ENCODE results near the gene NUS1. TPM values are rescaled to one million over a fixed set of nuclear protein-coding genes. Genes with fewer than 3 reads are reported as not detected.
A peak's percentile ranks its signal among the peaks of the same experiment; 100 is the strongest.

NUS1 gene
- total RNA-seq, 1 donor from 2014 or later, result 31.6 TPM

DNA sequence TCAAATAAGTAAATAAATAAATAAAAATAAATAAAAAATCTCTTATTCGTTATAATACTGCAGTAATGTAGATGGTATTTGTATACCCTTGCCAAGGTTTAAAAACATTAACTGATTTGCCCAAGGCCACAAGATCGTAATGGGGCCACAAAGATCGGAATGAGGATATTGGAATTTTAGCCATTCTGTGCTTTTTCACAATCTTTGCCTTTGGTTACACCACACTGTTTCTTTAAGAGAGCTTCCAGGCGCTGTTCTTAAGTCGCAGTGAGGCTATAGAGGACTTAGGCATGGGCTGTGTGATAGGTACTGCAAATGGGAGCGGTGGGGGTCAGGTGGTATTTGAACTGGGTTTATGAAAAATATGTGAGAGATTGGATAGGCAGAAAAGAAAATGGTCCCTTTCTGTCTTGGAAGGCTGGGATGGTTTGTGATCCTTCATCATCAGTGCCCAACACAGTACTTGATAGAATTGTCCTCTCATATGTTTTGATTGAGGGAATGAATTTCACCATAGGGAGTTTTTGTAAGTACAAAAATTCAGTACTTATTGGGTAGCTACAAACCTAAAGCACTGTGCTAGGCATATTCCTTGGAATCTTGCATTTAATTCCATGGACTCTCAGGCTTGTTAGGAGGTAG is 1.4 kb downstream of the NUS1 start:
- Mint-ChIP-seq H3K4me1 (ENCODE audit: low read depth) (peaks cover 64% of the 10 kb centered on the region), H3K27ac (ENCODE audit: unreplicated experiment) (peak overlapping the region; percentile 78)

DNA sequence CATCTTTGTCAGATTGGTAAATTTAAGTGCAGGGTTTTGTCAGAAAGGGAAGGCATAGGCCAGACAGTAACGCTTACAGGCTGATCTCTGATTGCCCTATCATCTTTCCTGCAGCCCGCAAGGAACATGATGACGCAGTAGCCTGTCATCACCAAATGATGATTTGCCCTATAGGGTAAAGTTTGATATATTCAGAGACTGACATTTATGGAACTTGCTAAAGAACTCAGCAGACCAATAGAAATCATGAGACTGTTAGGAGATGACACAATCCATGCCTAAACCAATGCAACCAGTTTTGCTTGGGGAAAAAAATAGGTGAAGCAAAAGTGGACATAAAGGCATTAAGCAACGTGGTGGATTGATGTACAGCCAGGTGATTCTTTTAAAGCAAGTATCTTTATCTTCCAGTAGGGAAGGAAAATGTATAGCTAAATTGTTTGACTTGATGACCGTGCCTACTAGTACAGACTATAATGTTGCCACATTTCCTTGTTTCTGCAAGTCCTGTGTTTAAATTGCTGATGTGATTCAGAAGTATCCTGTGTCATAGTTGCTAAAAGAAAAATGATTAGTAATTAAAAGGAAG is 2.4 kb downstream of the NUS1 start:
- DNase-seq (ENCODE audit: low spot score), result no peak
- Mint-ChIP-seq H3K9me3 (ENCODE audit: low read depth) (peaks cover 2% of the 10 kb centered on the region), H3K4me1 (ENCODE audit: low read depth) (peaks cover 71% of the 10 kb centered on the region), H3K4me3 (ENCODE audit: unreplicated experiment) (peak overlapping the region; percentile 85), H3K27me3 (ENCODE audit: low read depth) (no peaks in the 10 kb centered on the region), H3K27ac (ENCODE audit: unreplicated experiment) (peak overlapping the region; percentile 42), H3K36me3 (ENCODE audit: low read depth) (peaks cover 2% of the 10 kb centered on the region)
- no peak for TF ChIP-seq CTCF (IDR thresholded peaks at IDR 0.05)

More for the DNA sequence above, 1.4 kb downstream of the NUS1 start:
- TF ChIP-seq CTCF (IDR thresholded peaks at IDR 0.05), result no peak
- DNase-seq (ENCODE audit: low spot score), result no peak
- Mint-ChIP-seq H3K27me3 (ENCODE audit: low read depth) (no peaks in the 10 kb centered on the region), H3K4me3 (ENCODE audit: unreplicated experiment) (peak overlapping the region; percentile 85), H3K36me3 (ENCODE audit: low read depth) (peaks cover 2% of the 10 kb centered on the region), H3K9me3 (ENCODE audit: low read depth) (peaks cover 2% of the 10 kb centered on the region)

- H3K4me1 Mint-ChIP-seq (ENCODE audit: low read depth), result peaks cover 70% of the 10 kb centered on the region
- no peak overlapping the region for H3K27ac Mint-ChIP-seq (ENCODE audit: unreplicated experiment)
- peaks cover 2% of the 10 kb centered on the region for H3K9me3 Mint-ChIP-seq (ENCODE audit: low read depth)
- no peaks in the 10 kb centered on the region for H3K27me3 Mint-ChIP-seq (ENCODE audit: low read depth)
- no peak overlapping the region for H3K4me3 Mint-ChIP-seq (ENCODE audit: unreplicated experiment)
- H3K36me3 Mint-ChIP-seq (ENCODE audit: low read depth), result peaks cover 2% of the 10 kb centered on the region
- DNase-seq (ENCODE audit: low spot score), result no peak
- TF ChIP-seq CTCF (IDR thresholded peaks at IDR 0.05), result no peak
Measured at GRCh38 chr6:117681162-117681741, 6.0 kb downstream of the NUS1 start.

GRCh38 chr6:117684749-117685148 is 9.5 kb downstream of the NUS1 start:
- no peak overlapping the region for H3K27ac Mint-ChIP-seq (ENCODE audit: unreplicated experiment)
- no peaks in the 10 kb centered on the region for H3K36me3 Mint-ChIP-seq (ENCODE audit: low read depth)
- no peak for TF ChIP-seq CTCF (IDR thresholded peaks at IDR 0.05)
- no peak for DNase-seq (ENCODE audit: low spot score)
- no peaks in the 10 kb centered on the region for H3K27me3 Mint-ChIP-seq (ENCODE audit: low read depth)
- no peak overlapping the region for H3K4me3 Mint-ChIP-seq (ENCODE audit: unreplicated experiment)
- H3K9me3 Mint-ChIP-seq (ENCODE audit: low read depth), result no peaks in the 10 kb centered on the region
- H3K4me1 Mint-ChIP-seq (ENCODE audit: low read depth), result peaks cover 53% of the 10 kb centered on the region

DNA sequence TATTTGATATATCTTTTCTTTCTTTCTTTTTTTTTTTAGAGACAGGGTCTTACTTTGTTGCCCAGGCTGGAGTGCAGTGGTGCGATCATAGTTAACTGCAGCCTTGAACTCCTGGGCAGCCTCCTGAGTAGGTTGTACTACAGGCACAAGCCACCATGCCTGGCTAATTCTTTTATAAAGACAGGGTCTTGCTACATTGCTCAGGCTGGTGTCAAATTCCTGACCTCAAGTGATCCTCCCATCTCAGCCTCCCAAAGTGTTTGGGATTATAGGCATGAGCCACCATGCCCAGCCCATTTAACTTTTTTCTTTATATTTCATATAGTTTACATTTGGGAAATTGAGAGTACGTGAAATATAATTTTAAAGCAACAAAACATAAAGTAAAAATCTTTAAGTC is 10.1 kb downstream of the NUS1 start:
- no peak overlapping the region for H3K27ac Mint-ChIP-seq (ENCODE audit: unreplicated experiment)
- no peaks in the 10 kb centered on the region for H3K36me3 Mint-ChIP-seq (ENCODE audit: low read depth)
- no peak for DNase-seq (ENCODE audit: low spot score)
- no peaks in the 10 kb centered on the region for H3K9me3 Mint-ChIP-seq (ENCODE audit: low read depth)
- H3K4me1 Mint-ChIP-seq (ENCODE audit: low read depth), result peaks cover 47% of the 10 kb centered on the region
- no peak overlapping the region for H3K4me3 Mint-ChIP-seq (ENCODE audit: unreplicated experiment)
- no peak for TF ChIP-seq CTCF (IDR thresholded peaks at IDR 0.05)
- H3K27me3 Mint-ChIP-seq (ENCODE audit: low read depth), result no peaks in the 10 kb centered on the region

Measured in chondrocyte (in vitro differentiated cells).